ENCODE results near the gene FADD. TPM values are rescaled to one million over a fixed set of nuclear protein-coding genes. Genes with fewer than 3 reads are reported as not detected.
"Not testable (repeated sequence)": the region's sequence is repeated elsewhere in the genome, so short reads cannot be mapped to it uniquely, and the experiment has no call there.

FADD gene
- total RNA-seq, 1 experiment from 2014 or later, result 65.3 TPM

- in situ Hi-C loops (cut with HindIII; ENCODE audit: low sequenced_read_pairs), result not testable (repeated sequence)
Observed at GRCh38 chr11:70201047-70201446, 2.0 kb upstream of the FADD start.

GRCh38 chr11:70201882-70202861 is 924 bp upstream of the FADD start:
- DNase-seq (ENCODE audit: low spot score), result no peak
- in situ Hi-C loops (cut with HindIII; ENCODE audit: low sequenced_read_pairs), result no loop called here

More at GRCh38 chr11:70201047-70201446, 2.0 kb upstream of the FADD start:
- not testable (repeated sequence) for DNase-seq (ENCODE audit: low spot score)

- peak; percentile 23 for DNase-seq (ENCODE audit: low spot score)
- in situ Hi-C loops (cut with HindIII; ENCODE audit: low sequenced_read_pairs), result no loop called here
Observed at GRCh38 chr11:70203751-70204465, 812 bp downstream of the FADD start.

GRCh38 chr11:70204466-70204799 is 1.3 kb downstream of the FADD start:
- no peak for DNase-seq (ENCODE audit: low spot score)
- in situ Hi-C loops (cut with HindIII; ENCODE audit: low sequenced_read_pairs), result no loop called here

- in situ Hi-C loops (cut with HindIII; ENCODE audit: low sequenced_read_pairs), result no loop called here
- no peak for DNase-seq (ENCODE audit: low spot score)
Observed at GRCh38 chr11:70205049-70205725, 2.1 kb downstream of the FADD start.

GRCh38 chr11:70205766-70206165 is 2.7 kb downstream of the FADD start:
- in situ Hi-C loops (cut with HindIII; ENCODE audit: low sequenced_read_pairs), result no loop called here
- DNase-seq (ENCODE audit: low spot score), result no peak

GRCh38 chr11:70206226-70206981 is 3.3 kb downstream of the FADD start:
- DNase-seq (ENCODE audit: low spot score), result no peak
- in situ Hi-C loops (cut with HindIII; ENCODE audit: low sequenced_read_pairs), result no loop called here

GRCh38 chr11:70206982-70207376 is 3.9 kb downstream of the FADD start:
- in situ Hi-C loops (cut with HindIII; ENCODE audit: low sequenced_read_pairs), result no loop called here
- DNase-seq (ENCODE audit: low spot score), result no peak

GRCh38 chr11:70207531-70208131 is 4.5 kb downstream of the FADD start:
- DNase-seq (ENCODE audit: low spot score), result no peak
- in situ Hi-C loops (cut with HindIII; ENCODE audit: low sequenced_read_pairs), result no loop called here

- in situ Hi-C loops (cut with HindIII; ENCODE audit: low sequenced_read_pairs), result no loop called here
- no peak for DNase-seq (ENCODE audit: low spot score)
Observed at GRCh38 chr11:70209391-70209912, 6.4 kb downstream of the FADD start.

DNA sequence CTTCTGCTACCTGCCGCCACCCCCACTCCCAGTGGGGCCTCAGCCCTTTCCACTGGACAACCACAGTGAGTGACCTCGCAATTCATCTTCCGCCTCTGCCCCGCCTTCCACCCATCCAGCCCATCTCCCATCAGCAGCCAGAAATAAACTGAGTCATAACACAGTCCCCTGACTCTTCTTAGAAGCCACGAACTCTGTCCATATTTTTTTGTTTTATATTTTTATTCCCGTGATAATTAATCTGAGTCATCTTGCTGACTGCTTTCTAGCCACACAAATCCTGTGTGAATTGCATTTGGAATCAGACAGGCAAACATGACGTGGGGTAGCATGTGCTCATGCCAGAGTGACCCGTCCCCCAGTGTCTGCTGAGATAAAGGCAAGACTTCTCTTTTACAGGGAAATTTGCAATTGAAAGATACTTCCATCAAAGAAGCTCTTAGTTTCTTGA is 7.0 kb downstream of the FADD start:
- in situ Hi-C loops (cut with HindIII; ENCODE audit: low sequenced_read_pairs), result no loop called here
- no peak for DNase-seq (ENCODE audit: low spot score)

GRCh38 chr11:70210530-70210929 is 7.4 kb downstream of the FADD start:
- in situ Hi-C loops (cut with HindIII; ENCODE audit: low sequenced_read_pairs), result no loop called here
- DNase-seq (ENCODE audit: low spot score), result no peak

DNA sequence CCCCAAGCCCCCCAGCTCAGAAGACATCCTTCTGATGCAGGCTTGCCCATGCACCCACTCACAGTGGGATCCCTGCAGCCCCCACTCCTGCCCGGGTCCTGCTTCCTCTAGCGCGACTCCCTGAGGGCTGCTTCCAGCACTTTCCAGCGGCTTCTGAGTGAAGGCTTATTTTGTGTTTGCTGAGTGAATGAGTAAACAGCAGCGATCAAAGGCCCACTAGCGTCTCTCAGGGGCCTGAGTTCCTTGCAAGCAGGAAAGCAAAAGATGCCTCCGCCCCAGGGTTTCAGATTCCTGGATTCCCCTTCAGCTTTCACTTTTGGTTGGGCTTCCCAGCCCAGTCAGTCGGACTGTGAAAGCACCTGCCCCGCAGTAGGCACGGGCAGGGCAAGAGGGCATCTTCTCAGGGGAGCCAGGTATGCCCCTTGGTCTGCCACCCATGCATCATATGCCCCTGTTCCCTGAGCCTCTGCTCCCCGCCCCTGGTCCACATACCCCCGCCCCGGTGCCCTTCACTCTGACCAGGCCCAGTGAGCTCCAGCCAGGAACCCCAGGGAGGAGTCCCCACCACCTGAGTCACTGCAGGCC is 9.2 kb downstream of the FADD start:
- DNase-seq (ENCODE audit: low spot score), result no peak
- in situ Hi-C loops (cut with HindIII; ENCODE audit: low sequenced_read_pairs), result no loop called here

GRCh38 chr11:70217388-70217787 is 14.3 kb downstream of the FADD start:
- in situ Hi-C loops (cut with HindIII; ENCODE audit: low sequenced_read_pairs); DNase-seq (ENCODE audit: low spot score): not testable (repeated sequence)

GRCh38 chr11:70218076-70218475 is 15.0 kb downstream of the FADD start:
- DNase-seq (ENCODE audit: low spot score); in situ Hi-C loops (cut with HindIII; ENCODE audit: low sequenced_read_pairs): not testable (repeated sequence)

DNA sequence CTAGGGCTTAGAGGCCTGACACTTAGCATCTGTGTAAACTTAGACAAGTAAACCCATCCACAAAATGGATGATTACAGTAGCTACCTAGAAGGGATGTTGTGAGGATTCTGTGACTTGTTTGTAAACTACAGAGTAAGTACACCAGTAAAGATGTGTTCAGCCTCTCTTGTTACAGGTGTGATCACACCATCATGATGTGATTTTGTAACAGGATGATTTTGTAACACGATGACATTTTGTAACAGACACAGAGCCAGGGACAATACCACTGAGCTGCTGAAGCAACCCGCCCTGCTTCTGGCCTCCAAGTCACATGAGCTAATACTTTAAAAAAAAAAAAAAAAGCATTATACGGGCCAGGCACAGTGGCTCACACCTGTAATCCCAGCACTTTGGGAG is 17.0 kb downstream of the FADD start:
- in situ Hi-C loops (cut with HindIII; ENCODE audit: low sequenced_read_pairs), result no loop called here
- DNase-seq (ENCODE audit: low spot score), result no peak

DNA sequence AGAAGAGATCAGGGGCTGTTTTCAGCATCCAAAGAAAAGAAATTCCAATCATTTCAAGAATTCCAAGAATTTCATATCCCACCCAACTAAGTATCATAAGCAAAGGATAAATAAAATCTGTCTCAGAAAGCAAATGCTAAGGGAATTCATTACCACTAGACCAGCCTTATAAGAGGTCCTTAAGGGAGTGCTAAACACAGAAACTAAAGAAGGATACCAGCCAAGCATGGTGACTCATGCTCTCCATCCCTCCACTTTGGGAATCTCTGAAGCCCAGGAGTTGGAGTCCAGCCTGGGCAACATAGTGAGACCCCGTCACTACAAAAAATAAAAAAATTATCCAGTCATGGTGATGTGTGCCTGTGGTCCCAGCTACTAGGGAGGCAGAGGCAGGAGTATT is 17.8 kb downstream of the FADD start:
- DNase-seq (ENCODE audit: low spot score), result no peak
- in situ Hi-C loops (cut with HindIII; ENCODE audit: low sequenced_read_pairs), result no loop called here

DNA sequence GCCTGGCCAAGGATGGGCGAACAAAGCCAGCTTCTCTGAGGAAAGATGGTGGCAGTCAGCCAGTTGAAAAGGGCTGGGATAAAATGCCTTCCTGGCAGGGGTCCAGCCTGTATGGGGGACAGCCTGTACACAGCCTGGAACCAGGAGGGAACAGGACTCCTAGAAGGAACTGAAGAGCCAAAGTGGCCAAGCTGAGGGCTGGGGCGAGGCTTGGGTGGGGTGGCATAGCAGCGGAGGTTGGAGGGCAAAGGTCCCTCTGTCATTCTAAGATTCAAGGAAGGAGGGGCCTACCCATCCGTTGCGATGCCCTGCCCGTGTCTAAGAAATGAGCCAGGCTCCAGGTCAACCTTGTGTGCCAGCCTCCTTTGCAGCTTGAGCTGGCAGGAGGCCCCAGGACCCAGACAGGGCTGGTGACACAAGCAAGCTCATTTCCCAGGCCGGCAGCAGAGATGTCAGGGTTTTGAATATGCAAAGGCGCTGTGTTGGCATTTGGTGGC is 22.6 kb downstream of the FADD start:
- DNase-seq (ENCODE audit: low spot score), result peak; percentile 32
- in situ Hi-C loops (cut with HindIII; ENCODE audit: low sequenced_read_pairs), result no loop called here
